Right forelimb (tissue), 1 donor: Measurements from ENCODE around the gene PDE6B.

Experiments used
- DNase-seq: peaks from one replicate; pipeline ENCODE4 v3.0.0-alpha.2; 2018

The PDE6B gene

GRCh38 chr4:675036-675882 lies 49.9 kb downstream of the PDE6B start:
- DNase-seq, result no peak

GRCh38 chr4:675980-676870 lies 50.9 kb downstream of the PDE6B start:
- no peak for DNase-seq

DNA sequence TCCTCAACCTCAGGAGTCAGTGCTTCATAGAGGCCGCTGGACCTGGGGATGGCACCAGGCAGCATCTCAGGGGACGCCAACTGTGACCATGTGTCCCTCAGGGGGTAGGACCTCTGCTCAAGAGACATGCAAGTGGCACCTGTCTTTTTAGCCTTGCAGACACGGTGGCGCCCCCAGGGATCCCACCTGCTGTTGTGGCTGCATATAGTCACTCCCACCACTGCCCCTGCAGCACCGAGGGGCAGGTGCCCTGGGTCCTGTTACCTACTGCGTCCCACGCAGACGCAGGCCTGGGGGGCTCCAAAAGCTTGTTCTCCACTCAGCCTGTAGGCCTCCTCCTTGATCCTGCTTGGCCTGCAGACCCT lies 51.5 kb downstream of the PDE6B start:
- DNase-seq, result no peak

DNA sequence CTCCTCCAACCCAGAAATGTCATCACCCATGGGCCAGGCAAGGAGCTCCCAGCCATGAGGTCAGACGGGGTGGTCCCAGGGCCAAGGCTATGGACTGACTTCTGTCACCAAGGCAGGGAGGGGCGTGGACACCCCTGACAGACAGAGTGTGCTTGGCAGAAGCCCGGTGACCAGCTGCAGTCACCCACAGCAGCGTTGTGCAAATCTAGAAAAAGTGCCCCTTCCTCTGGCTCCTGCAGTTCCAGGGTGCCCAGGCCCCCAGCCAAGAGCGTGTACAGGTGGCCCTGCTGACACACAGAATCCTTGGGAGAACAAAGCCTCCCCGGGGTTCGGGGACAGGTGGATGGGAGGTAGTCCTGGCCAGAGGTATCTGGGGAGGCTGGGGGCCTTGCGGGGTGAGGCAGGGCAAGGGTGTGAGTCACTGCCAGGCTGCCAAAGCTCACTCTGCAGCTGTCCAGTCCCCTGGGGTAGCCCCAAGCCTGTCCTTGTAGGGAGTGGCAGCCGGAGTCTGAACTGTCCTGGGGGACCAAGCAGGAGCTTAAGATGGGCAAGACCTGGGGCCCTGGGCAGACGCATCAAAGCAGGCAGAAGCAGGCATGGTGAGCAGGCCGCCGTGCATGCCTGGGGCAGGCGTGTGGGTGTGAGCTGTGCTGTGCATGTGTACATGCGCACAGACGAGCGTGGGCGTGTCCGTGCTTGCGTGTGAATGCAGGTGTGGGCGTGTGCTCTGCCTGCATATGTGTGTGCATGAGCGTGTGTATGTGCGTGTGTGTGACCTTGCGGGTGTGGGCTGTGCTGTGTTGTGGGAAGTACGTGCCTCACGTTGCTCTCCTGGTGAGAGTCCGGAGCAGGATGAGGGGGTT lies 52.3 kb downstream of the PDE6B start:
- no peak for DNase-seq

DNA sequence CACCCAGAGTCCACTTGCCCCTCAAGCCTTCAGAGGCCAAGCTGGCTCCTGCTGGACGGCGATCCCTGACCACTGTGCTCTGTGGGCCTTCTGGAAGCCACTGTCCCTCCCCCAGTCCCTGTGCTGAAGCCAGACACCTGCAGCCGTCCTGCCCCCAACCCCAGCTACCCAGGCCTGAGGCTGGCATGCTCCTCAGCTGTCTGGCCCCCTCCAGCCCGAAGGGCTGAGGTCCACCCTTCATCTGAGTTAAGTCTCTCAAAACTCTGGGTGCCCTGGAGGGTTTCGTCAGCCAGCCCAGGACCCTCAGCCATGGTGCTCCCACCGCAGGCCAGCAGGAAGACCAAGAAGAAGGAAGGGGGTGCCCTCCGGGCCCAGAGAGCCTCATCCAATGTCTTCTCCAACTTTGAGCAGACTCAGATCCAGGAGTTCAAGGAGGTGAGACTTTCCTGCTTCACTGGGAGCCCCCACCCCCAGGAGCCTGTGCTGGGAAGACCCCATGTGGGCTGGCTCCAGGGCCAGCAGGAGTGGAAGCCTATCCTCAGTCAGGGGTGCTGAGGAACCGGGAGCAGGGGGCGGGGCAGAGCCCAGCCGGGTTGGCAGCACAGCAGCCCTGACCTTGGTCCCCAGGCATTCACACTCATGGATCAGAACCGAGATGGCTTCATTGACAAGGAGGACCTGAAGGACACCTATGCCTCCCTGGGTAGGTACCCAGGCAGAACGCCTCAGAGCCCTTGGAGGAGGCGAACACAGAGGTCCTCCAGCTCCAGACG lies 53.1 kb downstream of the PDE6B start:
- DNase-seq, result no peak

- no peak for DNase-seq
Observed at GRCh38 chr4:679104-679481, 53.7 kb downstream of the PDE6B start.

- DNase-seq, result no peak
Observed at GRCh38 chr4:679629-680028, 54.3 kb downstream of the PDE6B start.

- no peak for DNase-seq
Observed at GRCh38 chr4:680091-680490, 54.7 kb downstream of the PDE6B start.

DNA sequence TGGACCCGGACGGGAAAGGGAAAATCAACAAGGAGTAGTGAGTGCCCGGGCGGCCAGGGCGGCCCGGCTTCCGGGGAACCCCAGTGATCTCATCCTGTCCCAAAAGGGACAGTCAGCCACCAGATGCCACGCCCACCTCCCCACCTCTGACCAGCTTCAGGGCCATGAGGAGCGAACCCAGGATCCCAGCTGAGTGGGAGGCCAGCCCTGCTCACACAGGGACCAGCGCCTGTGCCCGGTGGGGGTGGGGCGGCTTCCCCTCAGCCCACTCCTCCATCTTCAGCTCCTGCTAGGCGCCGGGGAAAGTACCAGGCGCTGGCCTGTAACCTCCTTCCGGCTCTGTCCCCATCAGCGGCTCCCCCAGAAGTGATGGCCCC lies 55.2 kb downstream of the PDE6B start:
- no peak for DNase-seq

- DNase-seq, result peak; percentile 81
Observed at GRCh38 chr4:680928-681645, 55.7 kb downstream of the PDE6B start.

DNA sequence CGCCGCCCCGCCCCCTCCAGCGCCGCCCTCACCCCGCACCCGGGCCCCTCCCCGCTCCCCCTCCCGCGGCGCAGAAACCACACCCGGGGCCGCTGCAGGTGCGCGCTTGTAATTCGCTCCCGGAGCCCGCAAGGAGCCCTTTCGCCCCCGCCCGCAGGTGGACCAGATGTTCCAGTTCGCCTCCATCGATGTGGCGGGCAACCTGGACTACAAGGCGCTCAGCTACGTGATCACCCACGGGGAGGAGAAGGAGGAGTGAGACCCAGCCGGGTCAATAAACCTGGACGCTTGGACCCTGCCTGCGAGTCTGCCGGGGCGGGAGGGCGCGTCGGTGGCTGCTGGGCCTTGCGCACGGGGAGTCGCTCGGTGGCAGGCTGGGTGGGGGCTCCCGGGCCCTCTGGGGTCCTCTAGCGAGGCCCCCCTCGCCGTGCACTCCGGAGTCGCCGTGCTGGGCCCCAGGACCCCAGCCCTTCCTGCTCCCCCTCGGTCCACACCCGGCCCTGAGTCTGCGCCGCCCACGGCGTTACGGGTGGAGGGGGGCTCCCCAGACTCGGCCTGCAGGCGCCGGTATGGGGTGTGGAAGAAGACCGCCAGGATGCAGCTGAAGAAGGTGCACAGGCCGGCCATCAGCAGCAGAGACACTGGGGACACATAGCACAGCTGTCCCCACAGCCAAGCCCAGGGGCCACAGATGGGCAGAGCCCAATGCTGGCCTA lies 56.5 kb downstream of the PDE6B start:
- DNase-seq, result no peak

DNA sequence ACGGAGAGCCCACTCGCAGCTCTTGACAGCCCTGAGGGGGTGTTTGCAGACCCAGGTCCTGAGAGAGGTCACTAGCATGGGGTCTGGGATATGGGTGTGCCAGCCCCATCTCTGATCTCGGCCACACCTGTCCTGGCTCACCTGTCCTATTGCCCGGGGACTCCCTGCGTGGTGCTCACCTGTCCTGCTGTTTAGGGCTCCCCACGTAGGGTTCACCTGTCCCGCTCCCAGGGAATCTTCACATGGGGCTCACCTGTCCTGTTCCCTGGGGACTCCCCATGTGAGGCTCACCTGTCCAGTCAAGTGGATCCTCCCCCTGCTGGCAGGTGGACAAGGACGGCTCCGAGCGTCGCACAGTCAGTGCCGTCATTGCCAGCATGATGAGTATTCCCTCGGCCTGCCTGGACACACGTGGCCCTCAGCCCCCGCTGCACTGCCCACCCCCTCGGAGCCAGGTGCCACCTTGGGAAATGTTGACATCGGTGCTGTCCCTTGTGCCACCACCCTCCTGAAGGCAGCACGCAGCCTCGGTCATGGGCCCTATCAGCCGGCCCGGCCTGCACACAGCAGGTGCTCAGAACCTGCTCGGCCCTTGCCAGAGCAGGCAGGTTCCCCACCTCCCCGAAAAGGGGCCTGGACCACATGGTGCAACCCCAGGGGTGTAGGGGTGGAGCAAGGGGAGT lies 57.3 kb downstream of the PDE6B start:
- DNase-seq, result no peak

GRCh38 chr4:683247-683897 lies 58.0 kb downstream of the PDE6B start:
- DNase-seq, result no peak

DNA sequence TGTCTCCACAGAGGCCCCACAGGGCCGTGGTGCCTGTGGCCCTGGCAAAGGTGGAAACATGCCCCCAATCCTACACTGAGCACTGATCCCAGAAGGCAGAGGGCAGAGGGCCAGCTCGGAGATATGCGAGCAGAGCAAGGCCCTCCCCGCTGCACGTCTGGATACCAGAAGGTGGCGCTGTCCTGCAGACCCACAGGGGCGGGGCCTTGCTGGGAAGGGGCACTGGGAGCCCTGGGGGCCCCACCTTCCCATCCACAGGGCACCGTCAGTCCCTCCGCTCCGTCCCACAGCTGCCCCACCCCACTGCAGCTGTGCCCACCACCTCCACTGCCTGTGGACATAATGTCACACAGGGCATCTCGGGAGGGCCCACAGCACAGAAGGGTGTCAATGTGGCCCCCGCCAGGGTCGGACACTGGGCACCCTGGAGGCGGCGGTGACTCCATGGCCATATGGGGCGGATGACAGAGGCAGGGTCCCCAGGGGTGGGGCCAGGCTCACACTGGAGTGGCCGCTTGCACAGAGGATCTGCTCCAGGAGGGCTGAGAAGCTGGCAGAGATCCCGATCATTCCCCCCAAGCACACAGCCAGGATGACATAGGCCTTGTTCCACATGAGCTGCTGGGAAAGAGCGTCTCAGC lies 58.7 kb downstream of the PDE6B start:
- peak; percentile 55 for DNase-seq

DNA sequence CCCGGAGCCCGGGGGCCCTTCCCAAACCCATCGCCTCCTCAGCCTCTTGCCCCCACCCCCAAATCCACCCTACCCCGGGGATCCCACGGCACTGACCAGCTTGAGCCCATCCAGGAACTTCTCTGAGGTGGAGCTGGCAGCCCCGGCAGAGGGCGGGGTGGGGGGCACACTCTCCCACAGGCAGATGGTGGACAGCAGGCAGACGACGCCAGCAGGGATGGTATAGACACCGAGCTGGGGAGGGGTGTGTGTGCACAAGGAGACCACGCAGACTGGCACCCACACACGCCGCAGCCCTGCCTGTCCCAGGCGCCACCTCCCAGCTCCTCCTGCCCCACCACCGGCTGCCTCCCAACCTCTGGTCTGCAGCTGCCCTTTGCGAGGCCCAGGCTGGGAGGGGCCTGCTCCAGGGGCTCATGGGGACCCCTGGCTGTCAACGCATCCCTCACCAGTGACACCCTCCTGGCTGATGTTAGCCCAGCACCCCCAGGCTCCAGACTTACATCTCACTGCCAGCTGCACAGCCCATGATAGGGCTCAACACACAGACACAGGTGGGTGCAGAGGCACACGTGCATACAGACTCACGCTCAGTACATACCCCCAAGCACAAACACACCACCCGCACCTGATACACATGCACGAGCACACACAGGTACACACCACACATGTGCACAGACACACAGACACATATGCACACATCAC lies 59.4 kb downstream of the PDE6B start:
- DNase-seq, result peak; percentile 46

DNA sequence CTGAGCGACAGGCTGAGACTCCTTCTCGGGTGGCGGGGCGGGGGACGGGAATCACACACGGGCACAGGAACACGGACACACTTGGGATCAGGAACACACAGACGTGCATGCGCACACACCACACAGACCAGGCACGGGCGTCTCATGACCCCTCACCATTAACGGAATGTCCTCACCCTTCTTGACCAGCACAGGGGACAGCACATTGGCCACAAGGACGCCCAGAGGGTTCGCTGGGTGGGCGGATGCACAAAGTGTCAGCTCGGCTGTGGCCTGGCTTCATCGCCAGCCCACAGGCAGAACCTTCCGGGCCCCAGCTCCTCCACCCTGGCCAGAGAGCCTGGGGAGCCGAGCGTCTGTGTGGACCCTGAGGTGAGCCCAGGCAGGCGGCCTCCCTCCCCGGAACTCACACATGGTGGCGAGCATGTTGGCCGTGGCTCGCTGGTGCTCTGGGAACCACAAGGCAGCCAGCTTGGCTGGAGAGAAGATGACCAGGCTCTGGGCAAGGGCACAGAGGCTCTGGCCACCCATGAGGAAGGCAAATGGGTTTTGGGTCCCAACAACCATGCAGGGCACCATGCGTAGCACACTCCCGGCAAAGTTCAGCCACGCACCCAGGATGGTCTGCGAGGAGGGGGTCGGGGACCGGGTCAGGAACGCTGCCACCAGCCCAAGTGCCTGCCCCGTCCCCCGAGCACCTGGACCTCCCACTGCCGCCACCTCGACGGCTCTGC lies 60.5 kb downstream of the PDE6B start:
- no peak for DNase-seq

DNA sequence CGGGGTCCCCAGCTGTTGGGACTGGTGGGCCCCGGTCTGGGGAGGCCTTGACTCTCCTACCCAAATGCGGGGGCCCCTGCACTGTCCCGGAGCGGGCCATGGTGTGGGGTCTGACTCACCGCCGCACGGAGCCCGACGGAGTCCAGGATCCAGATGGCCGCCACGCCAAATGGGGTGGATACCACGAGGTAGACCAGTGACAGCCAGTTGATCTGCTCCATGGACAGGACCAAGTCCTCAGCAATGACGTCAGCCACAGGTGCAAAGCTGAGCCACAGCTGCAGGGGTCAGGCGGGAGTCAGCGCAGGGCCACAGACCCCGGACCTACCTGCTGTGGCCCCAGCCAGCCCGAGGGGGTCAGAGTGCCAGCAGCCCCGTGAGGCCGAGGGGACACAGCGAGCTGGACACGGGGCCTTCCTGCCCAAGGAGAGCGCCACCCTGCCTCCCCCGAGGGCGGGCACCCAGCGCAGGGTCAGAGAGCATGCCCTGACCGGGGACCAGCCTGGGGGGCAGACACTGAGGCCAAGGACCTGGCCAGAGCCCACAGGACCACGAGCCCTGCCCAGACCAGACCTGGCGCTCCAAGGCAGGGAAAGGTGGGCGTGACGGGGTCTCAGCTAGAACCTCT lies 61.2 kb downstream of the PDE6B start:
- DNase-seq, result no peak
